ENCODE data around the gene MCTP2. TPM values are rescaled to one million over a fixed set of nuclear protein-coding genes. Genes with fewer than 3 reads are reported as not detected.

MCTP2 gene
- polyA plus RNA-seq, 3 donors, result 2.4 to 7.4 (median 7.3) TPM

- intact Hi-C loops (cut with micrococcal nuclease), result no loop called here
- Histone ChIP-seq H3K36me3 (replicated peaks in 1 of 2; ENCODE audit: control insufficient read depth in 1 of 2, insufficient read depth in 2 of 2, low read length in 2 of 2) (peaks cover 0 to 32% of the 10 kb centered on the region in 2 donors), H3K4me2 (replicated peaks; ENCODE audit: extremely low read depth, low read length, poor library complexity, severe bottlenecking) (no peak overlapping the region), H3K9ac (ENCODE audit: insufficient read depth, low read length, poor library complexity, severe bottlenecking) (no peak overlapping the region), H3K9me3 (replicated peaks in 1 of 2; ENCODE audit: control insufficient read depth in 1 of 2, insufficient read depth in 1 of 2, low read length in 2 of 2) (no peaks in the 10 kb centered on the region), H3K27me3 (ENCODE audit: control insufficient read depth in 2 of 2, insufficient read depth in 2 of 2, low read length in 2 of 2) (no peaks in the 10 kb centered on the region), H3K4me3 (replicated peaks in 1 of 3; ENCODE audit: low read depth in 2 of 3, low read length in 3 of 3) (no peak overlapping the region), H2AFZ (ENCODE audit: insufficient read depth, low read depth, low read length, poor library complexity, severe bottlenecking) (no peak overlapping the region), H3K4me1 (ENCODE audit: control insufficient read depth in 1 of 2, insufficient read depth in 2 of 2, low read length in 2 of 2) (no peaks in the 10 kb centered on the region), H3K79me2 (ENCODE audit: insufficient read depth, low read length) (no peaks in the 10 kb centered on the region), H3K27ac (ENCODE audit: low read depth in 1 of 2, low read length in 2 of 2) (no peak overlapping the region), H4K20me1 (ENCODE audit: insufficient read depth, low read length) (no peaks in the 10 kb centered on the region)
- no peak for TF ChIP-seq CTCF (IDR thresholded peaks at IDR 0.05)
- H3K27me3 Mint-ChIP-seq (ENCODE audit: low read depth in 3 of 3), result peaks cover 0 to 1% (median 0%) of the 10 kb centered on the region in 3 donors
- H3K36me3 Mint-ChIP-seq, result peaks cover 39 to 60% of the 10 kb centered on the region in 2 donors
- H3K4me3 Mint-ChIP-seq, result no peak overlapping the region
- no peak for DNase-seq
- H3K9me3 Mint-ChIP-seq, result peaks cover 0 to 2% (median 0%) of the 10 kb centered on the region in 7 donors
- 86% methylated on average over 2 of the region's 4 CpGs for WGBS (ENCODE audit: insufficient coverage)
- no peak overlapping the region for H3K27ac Mint-ChIP-seq
- H3K4me1 Mint-ChIP-seq, result peaks cover 3% of the 10 kb centered on the region
Measured at GRCh38 chr15:94363382-94363781, 132.0 kb downstream of the MCTP2 start.

GRCh38 chr15:94366781-94367180 lies 135.4 kb downstream of the MCTP2 start:
- peaks cover 0 to 15% of the 10 kb centered on the region in 2 donors for H3K36me3 ChIP-seq (replicated peaks in 1 of 2; ENCODE audit: control insufficient read depth in 1 of 2, insufficient read depth in 2 of 2, low read length in 2 of 2)
- no peak for TF ChIP-seq CTCF (IDR thresholded peaks at IDR 0.05)
- WGBS (ENCODE audit: insufficient coverage), result 81% methylated on average over 3 of the region's 4 CpGs
- H2AFZ ChIP-seq (ENCODE audit: insufficient read depth, low read depth, low read length, poor library complexity, severe bottlenecking), result no peak overlapping the region
- H3K27ac ChIP-seq (ENCODE audit: low read depth in 1 of 2, low read length in 2 of 2), result no peak overlapping the region
- no peaks in the 10 kb centered on the region for H4K20me1 ChIP-seq (ENCODE audit: insufficient read depth, low read length)
- H3K9me3 ChIP-seq (replicated peaks in 1 of 2; ENCODE audit: control insufficient read depth in 1 of 2, insufficient read depth in 1 of 2, low read length in 2 of 2), result no peaks in the 10 kb centered on the region
- no peaks in the 10 kb centered on the region for H3K79me2 ChIP-seq (ENCODE audit: insufficient read depth, low read length)
- H3K4me3 Mint-ChIP-seq, result no peak overlapping the region
- DNase-seq, result no peak
- peaks cover 29 to 39% of the 10 kb centered on the region in 2 donors for H3K36me3 Mint-ChIP-seq
- peaks cover 24% of the 10 kb centered on the region for H3K4me1 Mint-ChIP-seq
- peaks cover 0 to under 1% (median 0%) of the 10 kb centered on the region in 3 donors for H3K27me3 Mint-ChIP-seq (ENCODE audit: low read depth in 3 of 3)
- no peak overlapping the region for H3K27ac Mint-ChIP-seq
- H3K9ac ChIP-seq (ENCODE audit: insufficient read depth, low read length, poor library complexity, severe bottlenecking), result no peak overlapping the region
- intact Hi-C loops (cut with micrococcal nuclease), result no loop called here
- no peak overlapping the region for H3K4me2 ChIP-seq (replicated peaks; ENCODE audit: extremely low read depth, low read length, poor library complexity, severe bottlenecking)
- H3K27me3 ChIP-seq (ENCODE audit: control insufficient read depth in 2 of 2, insufficient read depth in 2 of 2, low read length in 2 of 2), result no peaks in the 10 kb centered on the region
- H3K4me1 ChIP-seq (ENCODE audit: control insufficient read depth in 1 of 2, insufficient read depth in 2 of 2, low read length in 2 of 2), result peaks cover 18 to 22% of the 10 kb centered on the region in 2 donors
- H3K4me3 ChIP-seq (replicated peaks in 1 of 3; ENCODE audit: low read depth in 2 of 3, low read length in 3 of 3), result no peak overlapping the region
- peaks cover 0 to 2% (median 0%) of the 10 kb centered on the region in 7 donors for H3K9me3 Mint-ChIP-seq

Data from CD14-positive monocyte (primary cell).